ENCODE data around the gene TNFRSF18.
"Not testable (repeated sequence)": the region's sequence is repeated elsewhere in the genome, so short reads cannot be mapped to it uniquely, and the experiment has no call there.

TNFRSF18 gene

GRCh38 chr1:1250786-1251284 lies 44.4 kb upstream of the TNFRSF18 start:
- Histone ChIP-seq H3K36me3 (ENCODE audit: insufficient read depth, low read length) (peaks cover 18% of the 10 kb centered on the region; the same call in 1 of the 2 replicates), H2AFZ (ENCODE audit: low read length) (no peak overlapping the region), H3K4me1 (ENCODE audit: insufficient read depth, low read length, poor library complexity, severe bottlenecking) (peaks cover 13% of the 10 kb centered on the region), H4K20me1 (ENCODE audit: insufficient read depth, low read length, poor library complexity, severe bottlenecking) (no peaks in the 10 kb centered on the region), H3K9ac (ENCODE audit: low read depth, low read length, poor library complexity, severe bottlenecking) (peak overlapping the region; percentile 82), H3F3A (ENCODE audit: low read depth) (no peaks in the 10 kb centered on the region), H3K79me2 (ENCODE audit: insufficient read depth, low read length) (no peaks in the 10 kb centered on the region), H3K9me3 (ENCODE audit: insufficient read depth, low read depth, low read length) (no peaks in the 10 kb centered on the region), H3K9me2 (replicated peaks; ENCODE audit: low read depth, low read length) (no peaks in the 10 kb centered on the region), H3K4me3 (ENCODE audit: low read length, poor library complexity, severe bottlenecking) (peak overlapping the region; percentile 14), H3K4me2 (ENCODE audit: low read depth, low read length, poor library complexity, severe bottlenecking) (peak overlapping the region; percentile 54), H3K27me3 (ENCODE audit: insufficient read depth, low read length, poor library complexity, severe bottlenecking) (no peaks in the 10 kb centered on the region)
- TF ChIP-seq, protein P1, sequence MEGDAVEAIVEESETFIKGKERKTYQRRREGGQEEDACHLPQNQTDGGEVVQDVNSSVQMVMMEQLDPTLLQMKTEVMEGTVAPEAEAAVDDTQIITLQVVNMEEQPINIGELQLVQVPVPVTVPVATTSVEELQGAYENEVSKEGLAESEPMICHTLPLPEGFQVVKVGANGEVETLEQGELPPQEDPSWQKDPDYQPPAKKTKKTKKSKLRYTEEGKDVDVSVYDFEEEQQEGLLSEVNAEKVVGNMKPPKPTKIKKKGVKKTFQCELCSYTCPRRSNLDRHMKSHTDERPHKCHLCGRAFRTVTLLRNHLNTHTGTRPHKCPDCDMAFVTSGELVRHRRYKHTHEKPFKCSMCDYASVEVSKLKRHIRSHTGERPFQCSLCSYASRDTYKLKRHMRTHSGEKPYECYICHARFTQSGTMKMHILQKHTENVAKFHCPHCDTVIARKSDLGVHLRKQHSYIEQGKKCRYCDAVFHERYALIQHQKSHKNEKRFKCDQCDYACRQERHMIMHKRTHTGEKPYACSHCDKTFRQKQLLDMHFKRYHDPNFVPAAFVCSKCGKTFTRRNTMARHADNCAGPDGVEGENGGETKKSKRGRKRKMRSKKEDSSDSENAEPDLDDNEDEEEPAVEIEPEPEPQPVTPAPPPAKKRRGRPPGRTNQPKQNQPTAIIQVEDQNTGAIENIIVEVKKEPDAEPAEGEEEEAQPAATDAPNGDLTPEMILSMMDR (conservative IDR thresholded peaks at IDR 0.05; ENCODE audit: low read length): no peak
- TF ChIP-seq EZH2phosphoT487 (IDR thresholded peaks at IDR 0.05; ENCODE audit: borderline replicate concordance): no peak

DNA sequence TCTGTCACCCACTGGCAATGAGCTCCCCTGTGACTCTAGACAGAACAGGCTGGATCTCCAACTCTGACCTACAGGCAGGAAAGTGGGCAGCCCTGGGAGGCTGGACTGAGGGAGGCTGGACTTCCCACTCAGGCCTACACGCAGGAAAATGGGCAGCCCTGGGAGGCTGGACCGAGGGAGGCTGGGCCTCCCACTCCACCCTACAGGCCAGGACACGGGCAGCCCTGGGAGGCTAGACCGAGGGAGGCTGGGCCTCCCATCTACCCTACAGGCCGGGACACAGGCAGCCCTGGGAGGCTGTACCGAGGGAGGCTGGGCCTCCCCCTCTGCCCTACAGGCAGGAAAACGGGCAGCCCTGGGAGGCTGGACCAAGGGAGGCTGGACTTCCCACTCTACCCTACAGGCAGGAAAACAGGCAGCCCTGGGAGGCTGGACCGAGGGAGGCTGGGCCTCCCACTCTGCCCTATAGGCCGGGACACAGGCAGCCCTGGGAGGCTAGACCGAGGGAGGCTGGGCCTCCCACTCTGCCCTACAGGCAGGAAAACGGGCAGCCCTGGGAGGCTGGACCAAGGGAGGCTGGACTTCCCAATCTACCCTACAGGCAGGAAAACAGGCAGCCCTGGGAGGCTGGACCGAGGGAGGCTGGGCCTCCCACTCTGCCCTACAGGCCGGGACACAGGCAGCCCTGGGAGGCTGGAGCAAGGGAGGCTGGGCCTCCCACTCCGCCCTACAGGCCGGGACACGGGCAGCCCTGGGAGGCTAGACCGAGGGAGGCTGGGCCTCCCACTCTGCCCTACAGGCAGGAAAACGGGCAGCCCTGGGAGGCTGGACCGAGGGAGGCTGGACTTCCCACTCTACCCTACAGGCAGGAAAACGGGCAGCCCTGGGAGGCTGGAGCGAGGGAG lies 41.9 kb upstream of the TNFRSF18 start:
- H3K9me3 ChIP-seq (ENCODE audit: insufficient read depth, low read depth, low read length); H4K20me1 ChIP-seq (ENCODE audit: insufficient read depth, low read length, poor library complexity, severe bottlenecking); H3K27me3 ChIP-seq (ENCODE audit: insufficient read depth, low read length, poor library complexity, severe bottlenecking); H3K4me3 ChIP-seq (ENCODE audit: low read length, poor library complexity, severe bottlenecking); H3K36me3 ChIP-seq (ENCODE audit: insufficient read depth, low read length); H3F3A ChIP-seq (ENCODE audit: low read depth); H2AFZ ChIP-seq (ENCODE audit: low read length); H3K9ac ChIP-seq (ENCODE audit: low read depth, low read length, poor library complexity, severe bottlenecking); H3K9me2 ChIP-seq (replicated peaks; ENCODE audit: low read depth, low read length); H3K79me2 ChIP-seq (ENCODE audit: insufficient read depth, low read length); H3K4me2 ChIP-seq (ENCODE audit: low read depth, low read length, poor library complexity, severe bottlenecking): not testable (repeated sequence)
- peaks cover 13% of the 10 kb centered on the region for H3K4me1 ChIP-seq (ENCODE audit: insufficient read depth, low read length, poor library complexity, severe bottlenecking)

DNA sequence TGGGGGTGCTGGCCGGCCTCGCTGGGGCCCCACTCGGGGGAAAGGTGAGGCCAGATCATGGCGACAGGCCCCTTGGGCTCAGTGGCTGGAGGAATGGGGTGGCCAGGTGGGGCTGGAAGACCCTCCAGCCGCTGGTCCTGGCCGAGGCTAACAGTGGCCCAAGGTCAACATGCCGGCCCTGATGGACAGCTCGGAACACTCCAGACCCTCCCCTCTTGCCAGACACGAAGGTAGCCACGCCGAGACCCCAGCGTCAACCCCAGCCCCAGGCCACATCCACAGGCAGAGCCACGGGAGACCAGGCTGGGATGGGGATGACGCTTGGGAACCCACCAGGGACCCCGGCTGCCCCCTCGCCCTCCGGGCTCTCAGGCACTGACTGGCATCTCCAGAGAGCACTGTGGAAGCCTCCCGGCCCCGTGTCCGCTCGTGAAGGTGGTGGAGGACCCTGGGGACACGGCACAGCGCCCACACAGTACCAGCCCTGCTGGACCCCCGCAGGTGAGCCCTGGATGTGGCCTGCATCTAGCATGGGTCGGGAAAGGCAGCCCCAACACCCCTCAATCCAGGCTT lies 41.0 kb upstream of the TNFRSF18 start:
- Histone ChIP-seq H3K4me2 (ENCODE audit: low read depth, low read length, poor library complexity, severe bottlenecking) (no peak overlapping the region), H3F3A (ENCODE audit: low read depth) (no peaks in the 10 kb centered on the region), H3K4me1 (ENCODE audit: insufficient read depth, low read length, poor library complexity, severe bottlenecking) (peaks cover 13% of the 10 kb centered on the region), H4K20me1 (ENCODE audit: insufficient read depth, low read length, poor library complexity, severe bottlenecking) (no peaks in the 10 kb centered on the region), H3K27me3 (ENCODE audit: insufficient read depth, low read length, poor library complexity, severe bottlenecking) (no peaks in the 10 kb centered on the region), H3K4me3 (ENCODE audit: low read length, poor library complexity, severe bottlenecking) (no peak overlapping the region), H3K9me3 (ENCODE audit: insufficient read depth, low read depth, low read length) (no peaks in the 10 kb centered on the region), H3K9me2 (replicated peaks; ENCODE audit: low read depth, low read length) (no peaks in the 10 kb centered on the region), H3K36me3 (ENCODE audit: insufficient read depth, low read length) (no peaks in the 10 kb centered on the region), H3K79me2 (ENCODE audit: insufficient read depth, low read length) (no peaks in the 10 kb centered on the region), H3K9ac (ENCODE audit: low read depth, low read length, poor library complexity, severe bottlenecking) (no peak overlapping the region), H2AFZ (ENCODE audit: low read length) (no peak overlapping the region)
- TF ChIP-seq, protein P1 (conservative IDR thresholded peaks at IDR 0.05; ENCODE audit: low read length): no peak
- no peak for TF ChIP-seq EZH2phosphoT487 (IDR thresholded peaks at IDR 0.05; ENCODE audit: borderline replicate concordance)
